Transverse colon (tissue), 4 donors: ENCODE data around the gene ASB8.

Experiments used
- CTCF ChIP-seq, 5 experiments: fragments of 200-600 bp in 3 of 5; fragments of 450-650 bp in 2 of 5; sonication (generic) in 3 of 5; IDR thresholded peaks; 1 replicate in 2 of 5; 2 replicates in 3 of 5; pipeline ENCODE4 v1.5.1; 2016 to 2017; ENCODE audit warnings: antibody characterized with exemption in 5 of 5, inconsistent platforms in 3 of 5, mild to moderate bottlenecking in 2 of 5, moderate library complexity in 1 of 5
- EP300 ChIP-seq: sonication (generic); formaldehyde crosslinking; IDR thresholded peaks from one replicate; pipeline ENCODE4 v1.6.1; 2017; ENCODE audit warnings: antibody characterized with exemption, low read depth
- POLR2A ChIP-seq: fragments of 450-650 bp; IDR thresholded peaks from one replicate; pipeline ENCODE4 v1.6.1; 2016; ENCODE audit warnings: antibody characterized with exemption, mild to moderate bottlenecking, moderate library complexity
- POLR2AphosphoS5 ChIP-seq, 3 donors: sonication (generic); formaldehyde crosslinking; IDR thresholded peaks; one replicate each; pipeline ENCODE4 v1.6.1; 2016; ENCODE audit warnings: antibody characterized with exemption in 3 of 3

- TF ChIP-seq CTCF (IDR thresholded peaks at IDR 0.05) (no peak), POLR2AphosphoS5 (IDR thresholded peaks at IDR 0.05) (no peak), POLR2A (no peak), EP300 (no peak)
Observed at GRCh38 chr12:48185181-48185919, 28.0 kb upstream of the ASB8 start.
